HepG2 (cell line): Measurements from ENCODE around the gene MIB1. TPM values are rescaled to one million over a fixed set of nuclear protein-coding genes. Genes with fewer than 3 reads are reported as not detected.

Source experiments
- CBFB ChIP-seq: sonication (generic); formaldehyde crosslinking; IDR thresholded peaks from 2 replicates; pipeline ENCODE4 v1.4.0; 2020; ENCODE audit warnings: missing genetic modification reagents
- MAFK ChIP-seq, 2 experiments: IDR thresholded peaks in 1 of 2; conservative IDR thresholded peaks in 1 of 2; 2 replicates each; pipeline ENCODE4 v1.6.1; 2011; ENCODE audit warnings: improper control_type of control experiment in 2 of 2, low read length in 2 of 2
- NCOA1 ChIP-seq: sonication (generic); formaldehyde crosslinking; IDR thresholded peaks from 2 replicates; pipeline ENCODE4 v1.9.0; 2021; ENCODE audit warnings: missing genetic modification reagents
- SMARCC2 ChIP-seq: fragments of 450-650 bp; IDR thresholded peaks from 2 replicates; pipeline ENCODE4 v1.6.1; 2017; ENCODE audit warnings: antibody characterized with exemption, mild to moderate bottlenecking
- YEATS4 ChIP-seq: sonication (generic); formaldehyde crosslinking; IDR thresholded peaks from 2 replicates; pipeline ENCODE4 v1.4.0; 2020; ENCODE audit warnings: missing genetic modification reagents, borderline replicate concordance
- ZBTB7A ChIP-seq: sonication (generic); formaldehyde crosslinking; IDR thresholded peaks from 2 replicates; pipeline ENCODE4 v1.8.0; 2022; ENCODE audit warnings: mild to moderate bottlenecking, missing genetic modification reagents
- ZFAT ChIP-seq: sonication (generic); formaldehyde crosslinking; conservative IDR thresholded peaks from 2 replicates; pipeline ENCODE4 v1.8.1; 2023; ENCODE audit warnings: missing genetic modification reagents, inconsistent platforms
- ZNF121 ChIP-seq: sonication (generic); formaldehyde crosslinking; IDR thresholded peaks from 2 replicates; pipeline ENCODE4 v1.5.0; 2020; ENCODE audit warnings: mild to moderate bottlenecking, missing genetic modification reagents
- ZNF232 ChIP-seq: sonication (generic); formaldehyde crosslinking; IDR thresholded peaks from 2 replicates; pipeline ENCODE4 v1.4.0; 2020; ENCODE audit warnings: missing genetic modification reagents, borderline replicate concordance
- ZNF264 ChIP-seq: sonication (generic); formaldehyde crosslinking; IDR thresholded peaks from 2 replicates; pipeline ENCODE4 v1.4.0; 2020; ENCODE audit warnings: missing genetic modification reagents
- ZNF432 ChIP-seq: sonication (generic); formaldehyde crosslinking; IDR thresholded peaks from 2 replicates; pipeline ENCODE4 v1.5.0; 2020; ENCODE audit warnings: missing genetic modification reagents, mild to moderate bottlenecking, borderline replicate concordance
- ZNF530 ChIP-seq: sonication (generic); formaldehyde crosslinking; IDR thresholded peaks from 2 replicates; pipeline ENCODE4 v1.5.0; 2020; ENCODE audit warnings: low read depth, mild to moderate bottlenecking, missing genetic modification reagents
- ZNF652 ChIP-seq: IDR thresholded peaks from 2 replicates; pipeline ENCODE4 v1.6.1; 2016; ENCODE audit warnings: low read depth, borderline replicate concordance
- polyA plus RNA-seq, 8 experiments: library from polyadenylated mRNA; depleted of rRNA in 3 of 8; stranded (reverse) in 7 of 8; unstranded in 1 of 8; fragments of >200 nt; fragmentation: Illumina TruSeq in 4 of 8; extraction: Trizol in 4 of 8; gene quantifications; 2 replicates each; pipeline versions ENCODE4 v1.2.1 to v1.2.3, GENCODE V29; 2011 to 2016; ENCODE audit warnings: low read depth in 4 of 8, missing spikeins in 1 of 8, mixed read lengths in 1 of 8; ENCODE audit not compliant: insufficient read depth in 1 of 8
- total RNA-seq, 5 experiments: library from RNA; depleted of rRNA; stranded (reverse); fragments of >200 nt; fragmentation: Illumina TruSeq; extraction: Trizol; gene quantifications; 2 replicates each; pipeline ENCODE4 v1.2.3, GENCODE V29; 2016; ENCODE audit warnings: low read depth in 1 of 5
- TF ChIP-seq, protein P1 (sequence below): sonication (generic); formaldehyde crosslinking; conservative IDR thresholded peaks from 2 replicates; pipeline ENCODE4 v1.8.0; 2022; ENCODE audit warnings: mild to moderate bottlenecking, moderate library complexity, missing genetic modification reagents
- TF ChIP-seq, protein P2 (sequence below): sonication (generic); formaldehyde crosslinking; IDR thresholded peaks from 2 replicates; pipeline ENCODE4 v1.4.0; 2020; ENCODE audit warnings: mild to moderate bottlenecking, missing genetic modification reagents
- TF ChIP-seq, protein P3 (sequence below): conservative IDR thresholded peaks from 2 replicates; pipeline ENCODE4 v1.6.1; 2018; ENCODE audit warnings: missing genetic modification reagents
- TF ChIP-seq, protein P4 (sequence below): IDR thresholded peaks from 2 replicates; pipeline ENCODE4 v1.6.1; 2012; ENCODE audit warnings: inconsistent platforms
- TF ChIP-seq, protein P5 (sequence below): IDR thresholded peaks from 2 replicates; pipeline ENCODE4 v1.6.1; 2016; ENCODE audit warnings: low read depth

The MIB1 gene
- total and polyA plus RNA-seq, 2 of the 13 experiments (the other 11 are each of a cell fraction or from before 2014, with no cell fraction given) = 12.0 to 47.0 TPM

DNA sequence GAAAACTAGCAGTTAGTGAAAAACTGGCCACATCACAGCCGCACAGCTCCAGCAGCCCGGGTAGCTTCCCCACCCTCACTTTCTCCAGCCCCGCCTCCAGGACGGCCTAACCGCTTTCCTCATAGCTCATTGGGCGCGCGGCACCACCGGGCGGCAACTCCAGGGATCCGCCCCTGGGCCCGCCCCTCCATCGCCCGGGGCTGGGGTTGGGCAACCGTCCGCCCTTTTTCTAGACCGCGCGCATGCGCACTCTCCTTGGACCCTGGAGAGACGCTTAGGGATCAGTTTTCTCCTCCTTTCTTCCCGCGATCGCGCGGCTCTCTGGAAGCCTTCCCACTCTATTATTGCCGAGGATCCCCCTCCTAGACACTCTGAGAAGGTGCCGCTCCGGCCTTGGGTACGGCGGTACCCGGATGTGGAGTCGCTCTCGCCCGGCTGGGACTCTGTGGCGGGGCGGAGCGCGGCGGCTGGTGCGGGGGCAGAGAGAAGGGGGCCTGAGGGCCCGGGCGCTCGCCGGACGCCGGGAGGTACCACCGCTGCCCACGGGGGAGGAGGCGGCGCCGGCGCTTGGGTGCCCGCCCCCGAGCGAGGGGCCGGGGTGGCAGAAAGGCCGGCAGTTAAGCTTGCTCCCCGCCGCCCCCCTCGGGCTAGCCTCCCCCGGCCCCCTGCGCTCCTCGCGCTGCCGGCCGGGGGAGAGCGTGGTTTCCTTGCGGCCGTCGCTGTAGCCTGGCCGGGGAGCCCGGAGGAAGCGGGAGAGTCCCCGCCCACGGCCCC, at the start of gene MIB1 (continued):
- TF ChIP-seq ZNF121 (no peak), ZBTB7A (CRISPR knock-in tag) (no peak), ZNF232 (CRISPR knock-in tag) (0 out of 2 replicates have a peak, but pooled peaks have one; percentile 75), MAFK (conservative IDR thresholded peaks at IDR 0.05 in 1 of 2, IDR thresholded peaks at IDR 0.05 in 1 of 2; ENCODE audit: low read length in 2 of 2) (no peak), ZNF432 (CRISPR knock-in tag) (no peak), ZFAT (CRISPR knock-in tag) (no peak), ZNF530 (no peak), ZNF264 (no peak), CBFB (CRISPR knock-in tag) (0 out of 2 replicates have a peak, but pooled peaks have one; percentile 22), ZNF652 (CRISPR knock-in tag) (no peak), NCOA1 (CRISPR knock-in tag) (no peak), YEATS4 (CRISPR knock-in tag) (peak; percentile 84; the same call in 1 of the 2 replicates), SMARCC2 (no peak)
- TF ChIP-seq, protein P1, sequence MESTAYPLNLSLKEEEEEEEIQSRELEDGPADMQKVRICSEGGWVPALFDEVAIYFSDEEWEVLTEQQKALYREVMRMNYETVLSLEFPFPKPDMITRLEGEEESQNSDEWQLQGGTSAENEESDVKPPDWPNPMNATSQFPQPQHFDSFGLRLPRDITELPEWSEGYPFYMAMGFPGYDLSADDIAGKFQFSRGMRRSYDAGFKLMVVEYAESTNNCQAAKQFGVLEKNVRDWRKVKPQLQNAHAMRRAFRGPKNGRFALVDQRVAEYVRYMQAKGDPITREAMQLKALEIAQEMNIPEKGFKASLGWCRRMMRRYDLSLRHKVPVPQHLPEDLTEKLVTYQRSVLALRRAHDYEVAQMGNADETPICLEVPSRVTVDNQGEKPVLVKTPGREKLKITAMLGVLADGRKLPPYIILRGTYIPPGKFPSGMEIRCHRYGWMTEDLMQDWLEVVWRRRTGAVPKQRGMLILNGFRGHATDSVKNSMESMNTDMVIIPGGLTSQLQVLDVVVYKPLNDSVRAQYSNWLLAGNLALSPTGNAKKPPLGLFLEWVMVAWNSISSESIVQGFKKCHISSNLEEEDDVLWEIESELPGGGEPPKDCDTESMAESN (CRISPR knock-in tag) = peak; percentile 53; the same call in 1 of the 2 replicates
- TF ChIP-seq, protein P2, sequence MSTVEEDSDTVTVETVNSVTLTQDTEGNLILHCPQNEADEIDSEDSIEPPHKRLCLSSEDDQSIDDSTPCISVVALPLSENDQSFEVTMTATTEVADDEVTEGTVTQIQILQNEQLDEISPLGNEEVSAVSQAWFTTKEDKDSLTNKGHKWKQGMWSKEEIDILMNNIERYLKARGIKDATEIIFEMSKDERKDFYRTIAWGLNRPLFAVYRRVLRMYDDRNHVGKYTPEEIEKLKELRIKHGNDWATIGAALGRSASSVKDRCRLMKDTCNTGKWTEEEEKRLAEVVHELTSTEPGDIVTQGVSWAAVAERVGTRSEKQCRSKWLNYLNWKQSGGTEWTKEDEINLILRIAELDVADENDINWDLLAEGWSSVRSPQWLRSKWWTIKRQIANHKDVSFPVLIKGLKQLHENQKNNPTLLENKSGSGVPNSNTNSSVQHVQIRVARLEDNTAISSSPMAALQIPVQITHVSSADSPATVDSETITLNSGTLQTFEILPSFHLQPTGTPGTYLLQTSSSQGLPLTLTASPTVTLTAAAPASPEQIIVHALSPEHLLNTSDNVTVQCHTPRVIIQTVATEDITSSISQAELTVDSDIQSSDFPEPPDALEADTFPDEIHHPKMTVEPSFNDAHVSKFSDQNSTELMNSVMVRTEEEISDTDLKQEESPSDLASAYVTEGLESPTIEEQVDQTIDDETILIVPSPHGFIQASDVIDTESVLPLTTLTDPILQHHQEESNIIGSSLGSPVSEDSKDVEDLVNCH (CRISPR knock-in tag) = no peak
- TF ChIP-seq, protein P3, sequence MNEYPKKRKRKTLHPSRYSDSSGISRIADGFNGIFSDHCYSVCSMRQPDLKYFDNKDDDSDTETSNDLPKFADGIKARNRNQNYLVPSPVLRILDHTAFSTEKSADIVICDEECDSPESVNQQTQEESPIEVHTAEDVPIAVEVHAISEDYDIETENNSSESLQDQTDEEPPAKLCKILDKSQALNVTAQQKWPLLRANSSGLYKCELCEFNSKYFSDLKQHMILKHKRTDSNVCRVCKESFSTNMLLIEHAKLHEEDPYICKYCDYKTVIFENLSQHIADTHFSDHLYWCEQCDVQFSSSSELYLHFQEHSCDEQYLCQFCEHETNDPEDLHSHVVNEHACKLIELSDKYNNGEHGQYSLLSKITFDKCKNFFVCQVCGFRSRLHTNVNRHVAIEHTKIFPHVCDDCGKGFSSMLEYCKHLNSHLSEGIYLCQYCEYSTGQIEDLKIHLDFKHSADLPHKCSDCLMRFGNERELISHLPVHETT (CRISPR knock-in tag) = 0 out of 2 replicates have a peak, but pooled peaks have one; percentile 33
- TF ChIP-seq, protein P4, sequence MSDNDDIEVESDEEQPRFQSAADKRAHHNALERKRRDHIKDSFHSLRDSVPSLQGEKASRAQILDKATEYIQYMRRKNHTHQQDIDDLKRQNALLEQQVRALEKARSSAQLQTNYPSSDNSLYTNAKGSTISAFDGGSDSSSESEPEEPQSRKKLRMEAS = peak; percentile 34; the same call in 1 of the 2 replicates
- TF ChIP-seq, protein P5, sequence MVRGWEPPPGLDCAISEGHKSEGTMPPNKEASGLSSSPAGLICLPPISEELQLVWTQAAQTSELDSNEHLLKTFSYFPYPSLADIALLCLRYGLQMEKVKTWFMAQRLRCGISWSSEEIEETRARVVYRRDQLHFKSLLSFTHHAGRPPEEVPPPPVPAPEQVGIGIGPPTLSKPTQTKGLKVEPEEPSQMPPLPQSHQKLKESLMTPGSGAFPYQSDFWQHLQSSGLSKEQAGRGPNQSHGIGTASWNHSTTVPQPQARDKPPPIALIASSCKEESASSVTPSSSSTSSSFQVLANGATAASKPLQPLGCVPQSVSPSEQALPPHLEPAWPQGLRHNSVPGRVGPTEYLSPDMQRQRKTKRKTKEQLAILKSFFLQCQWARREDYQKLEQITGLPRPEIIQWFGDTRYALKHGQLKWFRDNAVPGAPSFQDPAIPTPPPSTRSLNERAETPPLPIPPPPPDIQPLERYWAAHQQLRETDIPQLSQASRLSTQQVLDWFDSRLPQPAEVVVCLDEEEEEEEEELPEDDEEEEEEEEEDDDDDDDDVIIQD (CRISPR knock-in tag) = peak; percentile 47; the same call in 1 of the 2 replicates
